Smooth muscle cell (in vitro differentiated cells): ENCODE results near the gene ESCO1. TPM values are rescaled to one million over a fixed set of nuclear protein-coding genes. Genes with fewer than 3 reads are reported as not detected.

Source experiments
- DNase-seq: peaks from one replicate; lab custom pipeline; 2025; ENCODE audit not compliant: unreplicated experiment; lab: John Stamatoyannopoulos, UW
- H2AFZ ChIP-seq: fragments of 200-600 bp; sonication (generic); 2 replicates; pipeline ENCODE4 v1.6.0; 2016; ENCODE audit warnings: antibody characterized with exemption, low read depth, mild to moderate bottlenecking
- H3F3A ChIP-seq: fragments of 200-600 bp; sonication (generic); 2 replicates; pipeline ENCODE4 v1.6.0; 2017; ENCODE audit warnings: antibody characterized with exemption, low read depth
- H3K27ac ChIP-seq: fragments of 200-600 bp; sonication (generic); 2 replicates; pipeline ENCODE4 v1.5.1; 2016; ENCODE audit warnings: low read depth, mild to moderate bottlenecking
- H3K27me3 ChIP-seq: fragments of 200-600 bp; sonication (generic); 2 replicates; pipeline ENCODE4 v1.6.1; 2016; ENCODE audit warnings: low read depth, mild to moderate bottlenecking
- H3K36me3 ChIP-seq: fragments of 200-600 bp; sonication (generic); 2 replicates; pipeline ENCODE4 v1.5.1; 2016; ENCODE audit warnings: low read depth
- H3K4me1 ChIP-seq: fragments of 200-600 bp; sonication (generic); 2 replicates; pipeline ENCODE4 v1.5.1; 2016; ENCODE audit warnings: low read depth
- H3K4me2 ChIP-seq: fragments of 200-600 bp; sonication (generic); 2 replicates; pipeline ENCODE4 v1.6.0; 2016; ENCODE audit warnings: mild to moderate bottlenecking
- H3K4me3 ChIP-seq: fragments of 200-600 bp; sonication (generic); 2 replicates; pipeline ENCODE4 v1.5.1; 2016; ENCODE audit warnings: mild to moderate bottlenecking
- H3K79me2 ChIP-seq: fragments of 200-600 bp; sonication (generic); 2 replicates; pipeline ENCODE4 v1.6.0; 2016; ENCODE audit warnings: low read depth, mild to moderate bottlenecking
- H3K9ac ChIP-seq: fragments of 200-600 bp; sonication (generic); 2 replicates; pipeline ENCODE4 v1.6.0; 2016; ENCODE audit warnings: low read depth
- H3K9me3 ChIP-seq: fragments of 200-600 bp; sonication (generic); replicated peaks from 2 replicates; pipeline ENCODE4 v1.5.1; 2016; ENCODE audit warnings: low read depth
- H4K20me1 ChIP-seq: fragments of 200-600 bp; sonication (generic); 2 replicates; pipeline ENCODE4 v1.6.0; 2016; ENCODE audit warnings: low read depth
- CTCF ChIP-seq: fragments of 200-600 bp; sonication (generic); IDR thresholded peaks from 2 replicates; pipeline ENCODE4 v1.5.1; 2017; ENCODE audit warnings: borderline replicate concordance, mild to moderate bottlenecking, antibody characterized with exemption; ENCODE audit not compliant: insufficient read depth, poor library complexity, severe bottlenecking
- WGBS: methylation state at CpG from one replicate; pipeline ENCODE4 v1.1.7; 2016; ENCODE audit warnings: low lambda C conversion rate; 5-methylcytosine and 5-hydroxymethylcytosine counted together
- polyA plus RNA-seq: library from polyadenylated mRNA; unstranded; fragments of >200 nt; fragmentation: Nextera tagmentation; extraction: Ambion mirVana; gene quantifications from 2 replicates; pipeline ENCODE4 v1.2.1, GENCODE V29; 2016
- total RNA-seq: library from RNA; depleted of rRNA; stranded (reverse); fragments of >200 nt; gene quantifications from 2 replicates; pipeline ENCODE4 v1.2.3, GENCODE V29; 2014

Gene ESCO1
- total and polyA plus RNA-seq, 2 experiments from 2014 or later, result 10.1 to 21.4 TPM

GRCh38 chr18:21513741-21514140 is 86.8 kb downstream of the ESCO1 start:
- Histone ChIP-seq H3K9ac (no peak overlapping the region), H3K9me3 (no peaks in the 10 kb centered on the region), H3K4me1 (no peaks in the 10 kb centered on the region), H4K20me1 (no peaks in the 10 kb centered on the region), H3K4me3 (no peak overlapping the region), H3K36me3 (no peaks in the 10 kb centered on the region), H3K79me2 (no peaks in the 10 kb centered on the region), H3K27me3 (no peaks in the 10 kb centered on the region), H2AFZ (no peak overlapping the region), H3K4me2 (no peak overlapping the region), H3F3A (no peaks in the 10 kb centered on the region), H3K27ac (peak overlapping the region; percentile 31)
- no peak for DNase-seq
- WGBS, result 97% methylated on average over 5 of the region's 5 CpGs
- no peak for TF ChIP-seq CTCF

GRCh38 chr18:21513292-21513691 is 87.2 kb downstream of the ESCO1 start:
- no peaks in the 10 kb centered on the region for H3K9me3 ChIP-seq

DNA sequence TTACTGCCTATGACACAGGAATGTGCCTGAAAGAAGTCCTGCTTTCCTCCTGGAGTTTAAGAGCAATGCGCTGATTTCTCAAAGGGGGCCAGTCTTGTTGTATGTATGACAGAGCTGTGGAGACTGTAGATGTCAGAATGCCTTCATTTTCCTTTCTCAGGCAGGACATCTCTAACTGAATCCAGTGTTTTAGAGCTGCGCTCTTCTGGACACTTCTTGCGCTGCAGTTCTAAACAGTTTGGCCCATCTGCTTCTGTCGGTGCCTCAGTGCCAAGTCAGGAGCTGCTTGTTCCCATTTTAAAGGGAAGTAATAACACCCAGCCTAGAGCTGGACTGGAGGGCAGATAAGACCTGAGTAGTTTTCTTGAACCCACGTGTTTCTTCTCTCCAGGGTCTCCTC is 91.4 kb downstream of the ESCO1 start:
- H3K36me3 ChIP-seq, result no peaks in the 10 kb centered on the region
- H3K9ac ChIP-seq, result no peak overlapping the region
- no peak overlapping the region for H3K27ac ChIP-seq
- no peak overlapping the region for H3K4me2 ChIP-seq
- no peaks in the 10 kb centered on the region for H3K79me2 ChIP-seq
- no peaks in the 10 kb centered on the region for H3K4me1 ChIP-seq
- H2AFZ ChIP-seq, result no peak overlapping the region
- no peak for DNase-seq
- no peaks in the 10 kb centered on the region for H3K27me3 ChIP-seq
- TF ChIP-seq CTCF, result no peak
- no peaks in the 10 kb centered on the region for H3F3A ChIP-seq
- WGBS, result 85% methylated on average over 5 of the region's 5 CpGs
- H3K9me3 ChIP-seq, result no peaks in the 10 kb centered on the region
- no peaks in the 10 kb centered on the region for H4K20me1 ChIP-seq
- no peak overlapping the region for H3K4me3 ChIP-seq

More at GRCh38 chr18:21513292-21513691, 87.2 kb downstream of the ESCO1 start:
- Histone ChIP-seq H2AFZ (no peak overlapping the region), H4K20me1 (no peaks in the 10 kb centered on the region), H3K4me3 (no peak overlapping the region), H3K36me3 (no peaks in the 10 kb centered on the region), H3K4me1 (no peaks in the 10 kb centered on the region), H3K27ac (peak overlapping the region; percentile 31), H3K27me3 (no peaks in the 10 kb centered on the region), H3F3A (no peaks in the 10 kb centered on the region), H3K79me2 (no peaks in the 10 kb centered on the region), H3K9ac (no peak overlapping the region), H3K4me2 (no peak overlapping the region)
- no peak for TF ChIP-seq CTCF
- 91% methylated on average over 2 of the region's 2 CpGs for WGBS
- no peak for DNase-seq

DNA sequence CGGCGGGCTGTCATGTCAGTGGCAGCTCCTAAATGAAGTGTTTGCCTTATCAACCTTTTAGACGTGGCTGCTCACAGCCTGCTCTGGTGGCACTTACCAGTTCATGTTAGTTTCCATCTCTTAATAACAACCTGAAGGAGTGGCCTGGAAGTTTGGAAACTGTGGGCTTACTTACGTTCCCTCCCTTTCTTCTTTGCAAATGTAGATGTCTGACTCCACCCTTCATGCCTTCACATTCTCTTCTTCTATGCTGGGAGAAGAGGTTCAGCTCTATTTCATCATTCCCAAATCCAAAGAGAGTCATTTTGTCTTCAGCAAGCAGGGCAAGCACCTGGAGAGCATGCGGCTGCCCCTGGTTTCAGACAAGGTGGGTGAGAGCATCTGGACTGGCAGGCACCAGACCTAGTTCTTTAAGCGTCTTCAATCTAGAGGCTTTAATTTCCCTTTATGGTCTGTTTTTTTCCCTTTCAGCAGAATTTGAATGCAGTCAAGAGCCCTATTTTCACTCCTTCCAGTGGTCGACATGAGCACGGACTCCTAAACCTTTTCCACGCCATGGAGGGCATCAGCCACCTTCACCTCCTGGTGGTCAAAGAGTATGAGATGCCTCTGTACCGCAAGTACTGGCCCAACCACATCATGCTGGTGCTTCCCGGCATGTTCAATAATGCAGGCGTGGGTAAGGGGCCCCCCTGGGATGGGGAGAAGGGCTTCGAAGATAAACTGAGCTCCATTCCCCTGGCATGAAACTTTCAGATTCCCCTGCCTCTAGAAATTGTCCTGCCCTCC is 92.4 kb downstream of the ESCO1 start:
- no peak overlapping the region for H3K4me2 ChIP-seq

More for the DNA sequence above, 92.4 kb downstream of the ESCO1 start:
- Histone ChIP-seq H3K79me2 (no peaks in the 10 kb centered on the region), H3K9ac (no peak overlapping the region), H3K36me3 (no peaks in the 10 kb centered on the region), H3K4me3 (no peak overlapping the region), H3K4me1 (no peaks in the 10 kb centered on the region), H4K20me1 (no peaks in the 10 kb centered on the region), H3K27ac (no peak overlapping the region), H3K9me3 (no peaks in the 10 kb centered on the region), H2AFZ (no peak overlapping the region), H3F3A (no peaks in the 10 kb centered on the region), H3K27me3 (no peaks in the 10 kb centered on the region)
- 91% methylated on average over 13 of the region's 13 CpGs for WGBS
- no peak for DNase-seq
- no peak for TF ChIP-seq CTCF
